ENCODE measurements around the gene ROBO3. TPM values are rescaled to one million over a fixed set of nuclear protein-coding genes. Genes with fewer than 3 reads are reported as not detected.

Gene ROBO3
- total and polyA plus RNA-seq, 3 donors from 2014 or later, result 11.8 to 31.6 (median 12.9) TPM

DNA sequence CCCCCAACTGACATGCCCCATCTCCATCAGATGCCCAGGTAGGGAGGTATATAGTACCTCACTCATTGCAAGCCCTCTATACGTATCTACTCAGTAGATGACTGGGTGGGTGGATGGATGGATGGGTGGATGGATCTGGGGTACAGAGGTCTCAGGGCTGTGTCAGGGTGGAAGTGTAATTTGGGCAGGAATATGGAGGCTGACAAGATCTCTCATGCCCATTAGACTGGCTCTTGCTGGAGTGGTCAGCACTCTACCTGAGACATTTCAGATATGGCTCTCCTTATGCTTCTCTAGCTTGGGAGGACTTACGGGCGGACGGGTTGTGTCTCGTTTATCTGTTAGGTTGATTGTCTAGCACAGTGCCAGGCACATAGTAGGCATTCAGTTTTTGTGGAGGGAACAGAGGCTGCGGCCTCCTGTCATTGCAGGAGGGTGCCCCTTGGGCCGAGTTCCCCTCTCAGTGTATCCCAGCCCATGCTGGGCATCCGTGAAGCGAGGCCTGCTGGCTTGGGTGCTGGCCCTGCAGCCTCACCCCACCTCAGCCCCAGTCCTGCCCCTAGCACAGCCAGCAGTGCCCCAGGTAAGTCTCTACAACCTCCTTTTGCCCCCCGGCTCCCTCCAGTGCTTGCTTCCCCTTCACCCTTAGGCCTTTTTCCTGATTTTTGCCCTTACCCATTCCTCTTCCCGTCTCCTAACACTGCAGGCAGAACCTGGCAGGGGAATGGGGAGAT, 13.7 kb downstream of the ROBO3 start:
- TF ChIP-seq CTCF (IDR thresholded peaks at IDR 0.05) (no peak), POLR2A (IDR thresholded peaks at IDR 0.05) (no peak)
- Histone ChIP-seq H3K4me1 (peaks cover 12% of the 10 kb centered on the region), H3K27me3 (no peaks in the 10 kb centered on the region), H3K27ac (no peak overlapping the region), H3K9me3 (no peaks in the 10 kb centered on the region), H3K4me3 (no peak overlapping the region), H3K36me3 (ENCODE audit: low read depth, missing control alignments) (no peaks in the 10 kb centered on the region)
- DNase-seq, result no peak
- intact Hi-C loops (cut with DNase I; ENCODE audit: low total_unique reads), result no loop called here
- 89 to 94% methylated on average over 11 of the region's 11 CpGs for WGBS, 2 donors

DNA sequence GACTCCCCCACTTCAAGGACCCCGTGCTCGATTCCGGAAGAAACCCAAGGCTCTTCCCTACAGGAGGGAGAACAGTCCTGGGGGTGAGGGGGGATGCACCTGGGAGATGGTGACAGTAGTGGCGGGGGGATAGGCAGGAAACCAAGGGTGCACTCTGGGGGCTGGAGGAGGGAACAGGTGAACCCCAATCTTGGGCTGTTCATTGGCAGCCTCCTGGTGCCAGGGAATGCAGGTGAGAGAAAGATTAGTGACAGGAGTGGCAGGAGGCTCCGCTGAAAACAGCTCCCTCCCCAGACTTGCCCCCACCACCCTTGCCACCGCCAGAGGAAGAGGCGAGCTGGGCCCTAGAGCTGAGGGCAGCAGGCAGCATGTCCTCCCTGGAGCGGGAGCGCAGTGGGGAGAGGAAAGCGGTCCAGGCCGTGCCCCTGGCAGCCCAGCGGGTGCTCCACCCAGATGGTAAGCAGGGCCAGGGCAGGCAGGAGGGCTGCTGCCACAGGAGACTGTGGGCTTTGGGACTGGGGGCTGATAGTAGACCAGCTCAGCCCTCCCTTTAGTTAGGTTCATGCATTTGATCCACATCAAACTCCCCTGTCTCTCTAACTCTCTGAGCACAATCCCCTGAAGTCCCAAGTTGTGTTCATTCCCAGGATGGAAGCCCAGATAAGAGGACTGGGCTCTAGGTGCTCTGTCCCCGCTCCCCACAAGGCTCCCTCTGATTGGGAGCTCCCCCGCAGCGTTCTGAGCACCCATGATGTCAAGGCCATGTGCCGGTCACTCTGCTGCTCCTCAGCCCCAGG, 14.5 kb downstream of the ROBO3 start:
- WGBS, 2 donors, result 87 to 90% methylated on average over 9 to 16 of the region's 16 CpGs
- peak overlapping the region in 1 of 2 donors; percentile 10 for H3K27ac ChIP-seq
- H3K4me1 ChIP-seq, result peaks cover 14% of the 10 kb centered on the region
- no peaks in the 10 kb centered on the region for H3K36me3 ChIP-seq (ENCODE audit: low read depth, missing control alignments)
- TF ChIP-seq POLR2A (IDR thresholded peaks at IDR 0.05) (no peak), CTCF (IDR thresholded peaks at IDR 0.05) (no peak)
- DNase-seq, result no peak
- no peak overlapping the region for H3K4me3 ChIP-seq
- no peaks in the 10 kb centered on the region for H3K9me3 ChIP-seq
- H3K27me3 ChIP-seq, result no peaks in the 10 kb centered on the region
- intact Hi-C loops (cut with DNase I; ENCODE audit: low total_unique reads), result no loop called here

DNA sequence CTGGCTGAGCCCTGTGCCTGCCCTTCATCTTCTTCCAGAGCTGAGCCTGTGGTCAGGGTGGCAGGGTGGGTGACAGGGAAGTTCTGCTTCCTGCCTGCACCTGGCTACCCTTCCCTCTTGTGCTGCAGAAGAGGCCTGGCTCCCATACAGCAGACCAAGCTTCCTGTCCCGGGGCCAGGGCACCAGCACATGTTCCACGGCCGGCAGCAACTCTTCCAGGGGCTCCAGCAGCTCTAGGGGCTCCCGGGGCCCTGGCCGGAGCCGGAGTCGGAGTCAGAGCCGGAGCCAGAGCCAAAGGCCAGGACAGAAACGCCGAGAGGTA, 15.0 kb downstream of the ROBO3 start:
- intact Hi-C loops (cut with DNase I; ENCODE audit: low total_unique reads), result no loop called here
- Histone ChIP-seq H3K27ac (peak overlapping the region in 1 of 2 donors; percentile 10), H3K36me3 (ENCODE audit: low read depth, missing control alignments) (no peaks in the 10 kb centered on the region), H3K4me3 (no peak overlapping the region), H3K9me3 (no peaks in the 10 kb centered on the region), H3K4me1 (peaks cover 20% of the 10 kb centered on the region), H3K27me3 (no peaks in the 10 kb centered on the region)
- 63 to 67% methylated on average over 10 of the region's 10 CpGs for WGBS, 2 donors
- no peak for DNase-seq
- TF ChIP-seq CTCF (IDR thresholded peaks at IDR 0.05) (no peak), POLR2A (IDR thresholded peaks at IDR 0.05) (no peak)

GRCh38 chr11:124880958-124881357, 15.7 kb downstream of the ROBO3 start:
- intact Hi-C loops (cut with DNase I; ENCODE audit: low total_unique reads), result no loop called here
- Histone ChIP-seq H3K9me3 (no peaks in the 10 kb centered on the region), H3K27ac (no peak overlapping the region), H3K27me3 (no peaks in the 10 kb centered on the region), H3K4me1 (peaks cover 21% of the 10 kb centered on the region), H3K4me3 (no peak overlapping the region), H3K36me3 (ENCODE audit: low read depth, missing control alignments) (no peaks in the 10 kb centered on the region)
- no peak for DNase-seq
- no peak for TF ChIP-seq POLR2A (IDR thresholded peaks at IDR 0.05)
- no peak for TF ChIP-seq CTCF (IDR thresholded peaks at IDR 0.05)
- 81 to 85% methylated on average over 3 of the region's 3 CpGs for WGBS, 2 donors
